Measurements from ENCODE around the gene ELOVL1. TPM values are rescaled to one million over a fixed set of nuclear protein-coding genes. Genes with fewer than 3 reads are reported as not detected.

Gene ELOVL1
- total and polyA plus RNA-seq, 2 of the 13 experiments (the other 11 are each of a cell fraction or from before 2014, with no cell fraction given): 55.2 to 77.4 TPM

GRCh38 chr1:43348809-43349593 lies 18.8 kb downstream of the ELOVL1 start (continued):
- TF ChIP-seq, protein P1, sequence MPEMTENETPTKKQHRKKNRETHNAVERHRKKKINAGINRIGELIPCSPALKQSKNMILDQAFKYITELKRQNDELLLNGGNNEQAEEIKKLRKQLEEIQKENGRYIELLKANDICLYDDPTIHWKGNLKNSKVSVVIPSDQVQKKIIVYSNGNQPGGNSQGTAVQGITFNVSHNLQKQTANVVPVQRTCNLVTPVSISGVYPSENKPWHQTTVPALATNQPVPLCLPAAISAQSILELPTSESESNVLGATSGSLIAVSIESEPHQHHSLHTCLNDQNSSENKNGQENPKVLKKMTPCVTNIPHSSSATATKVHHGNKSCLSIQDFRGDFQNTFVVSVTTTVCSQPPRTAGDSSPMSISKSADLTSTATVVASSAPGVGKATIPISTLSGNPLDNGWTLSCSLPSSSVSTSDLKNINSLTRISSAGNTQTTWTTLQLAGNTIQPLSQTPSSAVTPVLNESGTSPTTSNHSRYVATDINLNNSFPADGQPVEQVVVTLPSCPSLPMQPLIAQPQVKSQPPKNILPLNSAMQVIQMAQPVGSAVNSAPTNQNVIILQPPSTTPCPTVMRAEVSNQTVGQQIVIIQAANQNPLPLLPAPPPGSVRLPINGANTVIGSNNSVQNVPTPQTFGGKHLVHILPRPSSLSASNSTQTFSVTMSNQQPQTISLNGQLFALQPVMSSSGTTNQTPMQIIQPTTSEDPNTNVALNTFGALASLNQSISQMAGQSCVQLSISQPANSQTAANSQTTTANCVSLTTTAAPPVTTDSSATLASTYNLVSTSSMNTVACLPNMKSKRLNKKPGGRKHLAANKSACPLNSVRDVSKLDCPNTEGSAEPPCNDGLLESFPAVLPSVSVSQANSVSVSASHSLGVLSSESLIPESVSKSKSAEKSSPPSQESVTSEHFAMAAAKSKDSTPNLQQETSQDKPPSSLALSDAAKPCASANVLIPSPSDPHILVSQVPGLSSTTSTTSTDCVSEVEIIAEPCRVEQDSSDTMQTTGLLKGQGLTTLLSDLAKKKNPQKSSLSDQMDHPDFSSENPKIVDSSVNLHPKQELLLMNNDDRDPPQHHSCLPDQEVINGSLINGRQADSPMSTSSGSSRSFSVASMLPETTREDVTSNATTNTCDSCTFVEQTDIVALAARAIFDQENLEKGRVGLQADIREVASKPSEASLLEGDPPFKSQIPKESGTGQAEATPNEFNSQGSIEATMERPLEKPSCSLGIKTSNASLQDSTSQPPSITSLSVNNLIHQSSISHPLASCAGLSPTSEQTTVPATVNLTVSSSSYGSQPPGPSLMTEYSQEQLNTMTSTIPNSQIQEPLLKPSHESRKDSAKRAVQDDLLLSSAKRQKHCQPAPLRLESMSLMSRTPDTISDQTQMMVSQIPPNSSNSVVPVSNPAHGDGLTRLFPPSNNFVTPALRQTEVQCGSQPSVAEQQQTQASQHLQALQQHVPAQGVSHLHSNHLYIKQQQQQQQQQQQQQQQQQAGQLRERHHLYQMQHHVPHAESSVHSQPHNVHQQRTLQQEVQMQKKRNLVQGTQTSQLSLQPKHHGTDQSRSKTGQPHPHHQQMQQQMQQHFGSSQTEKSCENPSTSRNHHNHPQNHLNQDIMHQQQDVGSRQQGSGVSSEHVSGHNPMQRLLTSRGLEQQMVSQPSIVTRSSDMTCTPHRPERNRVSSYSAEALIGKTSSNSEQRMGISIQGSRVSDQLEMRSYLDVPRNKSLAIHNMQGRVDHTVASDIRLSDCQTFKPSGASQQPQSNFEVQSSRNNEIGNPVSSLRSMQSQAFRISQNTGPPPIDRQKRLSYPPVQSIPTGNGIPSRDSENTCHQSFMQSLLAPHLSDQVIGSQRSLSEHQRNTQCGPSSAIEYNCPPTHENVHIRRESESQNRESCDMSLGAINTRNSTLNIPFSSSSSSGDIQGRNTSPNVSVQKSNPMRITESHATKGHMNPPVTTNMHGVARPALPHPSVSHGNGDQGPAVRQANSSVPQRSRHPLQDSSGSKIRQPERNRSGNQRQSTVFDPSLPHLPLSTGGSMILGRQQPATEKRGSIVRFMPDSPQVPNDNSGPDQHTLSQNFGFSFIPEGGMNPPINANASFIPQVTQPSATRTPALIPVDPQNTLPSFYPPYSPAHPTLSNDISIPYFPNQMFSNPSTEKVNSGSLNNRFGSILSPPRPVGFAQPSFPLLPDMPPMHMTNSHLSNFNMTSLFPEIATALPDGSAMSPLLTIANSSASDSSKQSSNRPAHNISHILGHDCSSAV (CRISPR knock-in tag; IDR thresholded peaks at IDR 0.05; ENCODE audit: borderline replicate concordance): peak; percentile 66; the same call in 1 of the 2 replicates
- peak; percentile 42 for TF ChIP-seq MEIS1 (CRISPR knock-in tag; IDR thresholded peaks at IDR 0.05; ENCODE audit: borderline replicate concordance)
- TF ChIP-seq NR1H2 (CRISPR knock-in tag; IDR thresholded peaks at IDR 0.05; ENCODE audit: borderline replicate concordance, low read depth): 0 out of 2 replicates have a peak, but pooled peaks have one; percentile 15
- TF ChIP-seq ZBTB8A (CRISPR knock-in tag; IDR thresholded peaks at IDR 0.05; ENCODE audit: borderline replicate concordance, low read depth): no peak
- peak; percentile 46 for TF ChIP-seq HNF4A (CRISPR knock-in tag; IDR thresholded peaks at IDR 0.05)
- TF ChIP-seq SRY (CRISPR knock-in tag; IDR thresholded peaks at IDR 0.05): peak; percentile 72; the same call in 1 of the 2 replicates
- TF ChIP-seq NFKB2 (CRISPR knock-in tag; IDR thresholded peaks at IDR 0.05; ENCODE audit: borderline replicate concordance): no peak; the same call in 1 of the 2 replicates
- TF ChIP-seq ZNF274 (CRISPR knock-in tag; IDR thresholded peaks at IDR 0.05): 0 out of 2 replicates have a peak, but pooled peaks have one; percentile 47
- TF ChIP-seq NCOA2 (CRISPR knock-in tag; IDR thresholded peaks at IDR 0.05): no peak
- TF ChIP-seq ZNF354B (CRISPR knock-in tag; IDR thresholded peaks at IDR 0.05): no peak
- no peak for TF ChIP-seq ZNF292 (CRISPR knock-in tag; IDR thresholded peaks at IDR 0.05; ENCODE audit: borderline replicate concordance, low read depth)
- TF ChIP-seq ZMAT3 (CRISPR knock-in tag; conservative IDR thresholded peaks at IDR 0.05): peak; percentile 77; the same call in 1 of the 2 replicates
- TF ChIP-seq ZNF510 (CRISPR knock-in tag; IDR thresholded peaks at IDR 0.05; ENCODE audit: low read depth): no peak
- no peak for TF ChIP-seq KDM1A (CRISPR knock-in tag; IDR thresholded peaks at IDR 0.05)
- 0 out of 2 replicates have a peak, but pooled peaks have one; percentile 40 for TF ChIP-seq ATAD3A (CRISPR knock-in tag; IDR thresholded peaks at IDR 0.05)
- 0 out of 2 replicates have a peak, but pooled peaks have one; percentile 74 for TF ChIP-seq ZNF367 (CRISPR knock-in tag; IDR thresholded peaks at IDR 0.05; ENCODE audit: borderline replicate concordance)
- no peak; the same call in 1 of the 2 replicates for TF ChIP-seq ZNF782 (CRISPR knock-in tag; IDR thresholded peaks at IDR 0.05; ENCODE audit: borderline replicate concordance)
- TF ChIP-seq ZNF280D (CRISPR knock-in tag; IDR thresholded peaks at IDR 0.05): no peak
